Fibroblast of lung (primary cell): ENCODE results near the gene SELENON. TPM values are rescaled to one million over a fixed set of nuclear protein-coding genes. Genes with fewer than 3 reads are reported as not detected.

Experiments used
- DNase-seq, 2 donors: peaks; one replicate each; pipeline versions ENCODE4 v3.0.0 to v3.0.0-alpha.2; 2010; ENCODE audit warnings: low read depth in 2 of 2
- H2AFZ ChIP-seq: 2 replicates; pipeline ENCODE4 v1.5.1; 2012; ENCODE audit warnings: low read length, control low read depth, inconsistent platforms
- H3K27ac ChIP-seq: 2 replicates; pipeline ENCODE4 v1.5.1; 2011; ENCODE audit warnings: low read length, control low read depth; ENCODE audit not compliant: insufficient read depth
- H3K27me3 ChIP-seq: 2 replicates; pipeline ENCODE4 v1.5.1; 2011; ENCODE audit warnings: mild to moderate bottlenecking, low read length; ENCODE audit not compliant: control insufficient read depth, insufficient read depth
- H3K36me3 ChIP-seq: 2 replicates; pipeline ENCODE4 v1.5.1; 2011; ENCODE audit warnings: low read length; ENCODE audit not compliant: control insufficient read depth, insufficient read depth
- H3K4me1 ChIP-seq: 2 replicates; pipeline ENCODE4 v1.5.1; 2011; ENCODE audit warnings: low read length; ENCODE audit not compliant: control insufficient read depth, insufficient read depth; ENCODE audit errors: extremely low read depth
- H3K4me2 ChIP-seq: 2 replicates; pipeline ENCODE4 v1.5.1; 2011; ENCODE audit warnings: low read length, control low read depth; ENCODE audit not compliant: insufficient read depth; ENCODE audit errors: extremely low read depth
- H3K4me3 ChIP-seq, 4 experiments: fragments of 200-600 bp in 1 of 4; sonication (generic) in 1 of 4; replicated peaks in 1 of 4; 2 replicates each; pipeline ENCODE4 v1.5.1; 2011 to 2016; ENCODE audit warnings: low read length in 4 of 4, low read depth in 3 of 4, mild to moderate bottlenecking in 3 of 4, control low read depth in 2 of 4, inconsistent platforms in 1 of 4, mixed read lengths in 1 of 4; ENCODE audit not compliant: insufficient read depth in 1 of 4; ENCODE audit errors: control extremely low read depth in 1 of 4
- H3K79me2 ChIP-seq: 2 replicates; pipeline ENCODE4 v1.5.1; 2012; ENCODE audit warnings: mild to moderate bottlenecking, low read length, inconsistent platforms; ENCODE audit not compliant: control insufficient read depth, insufficient read depth
- H3K9ac ChIP-seq: 2 replicates; pipeline ENCODE4 v1.5.1; 2011; ENCODE audit warnings: mild to moderate bottlenecking, low read length, control low read depth; ENCODE audit not compliant: insufficient read depth
- H3K9me3 ChIP-seq: 2 replicates; pipeline ENCODE4 v1.5.1; 2012; ENCODE audit warnings: low read depth, low read length; ENCODE audit not compliant: control insufficient read depth, insufficient read depth
- H4K20me1 ChIP-seq: 2 replicates; pipeline ENCODE4 v1.5.1; 2011; ENCODE audit warnings: low read length; ENCODE audit not compliant: control insufficient read depth, insufficient read depth; ENCODE audit errors: extremely low read depth
- EZH2 ChIP-seq: IDR thresholded peaks from 2 replicates; pipeline ENCODE4 v1.5.1; 2012; ENCODE audit warnings: low read length, control low read depth, mild to moderate bottlenecking; ENCODE audit errors: missing control alignments
- polyA plus RNA-seq, 2 donors: library from polyadenylated mRNA; depleted of rRNA in 1 of 2; stranded (reverse) in 1 of 2; unstranded in 1 of 2; fragments of >200 nt; gene quantifications; 2 replicates each; pipeline ENCODE4 v1.2.1, GENCODE V29; 2011 to 2012; ENCODE audit warnings: missing spikeins in 1 of 2
- total RNA-seq: library from RNA; depleted of rRNA; stranded (reverse); fragments of >200 nt; gene quantifications from 2 replicates; pipeline ENCODE4 v1.2.1, GENCODE V29; 2014
- TF ChIP-seq, protein P1 (sequence below), 2 donors: IDR thresholded peaks in 1 of 2; conservative IDR thresholded peaks in 1 of 2; 1 replicate in 1 of 2; 2 replicates in 1 of 2; pipeline ENCODE4 v1.5.1; 2011 to 2012; ENCODE audit warnings: low read length in 2 of 2, control low read depth in 1 of 2, inconsistent platforms in 1 of 2, low read depth in 1 of 2, mild to moderate bottlenecking in 1 of 2

The SELENON gene
- total and polyA plus RNA-seq, 2 donors (not counting 1 experiment from before 2014, with no cell fraction given) = 19.3 to 67.6 TPM

- Histone ChIP-seq H3K9me3 (no peaks in the 10 kb centered on the region), H3K9ac (no peak overlapping the region), H3K4me2 (no peak overlapping the region), H3K79me2 (no peaks in the 10 kb centered on the region), H3K36me3 (peaks cover 11% of the 10 kb centered on the region), H3K4me3 (no peak overlapping the region), H3K27me3 (no peaks in the 10 kb centered on the region), H3K4me1 (peaks cover 10% of the 10 kb centered on the region), H3K27ac (no peak overlapping the region), H4K20me1 (no peaks in the 10 kb centered on the region), H2AFZ (no peak overlapping the region)
- no peak for TF ChIP-seq EZH2
- TF ChIP-seq, protein P1, sequence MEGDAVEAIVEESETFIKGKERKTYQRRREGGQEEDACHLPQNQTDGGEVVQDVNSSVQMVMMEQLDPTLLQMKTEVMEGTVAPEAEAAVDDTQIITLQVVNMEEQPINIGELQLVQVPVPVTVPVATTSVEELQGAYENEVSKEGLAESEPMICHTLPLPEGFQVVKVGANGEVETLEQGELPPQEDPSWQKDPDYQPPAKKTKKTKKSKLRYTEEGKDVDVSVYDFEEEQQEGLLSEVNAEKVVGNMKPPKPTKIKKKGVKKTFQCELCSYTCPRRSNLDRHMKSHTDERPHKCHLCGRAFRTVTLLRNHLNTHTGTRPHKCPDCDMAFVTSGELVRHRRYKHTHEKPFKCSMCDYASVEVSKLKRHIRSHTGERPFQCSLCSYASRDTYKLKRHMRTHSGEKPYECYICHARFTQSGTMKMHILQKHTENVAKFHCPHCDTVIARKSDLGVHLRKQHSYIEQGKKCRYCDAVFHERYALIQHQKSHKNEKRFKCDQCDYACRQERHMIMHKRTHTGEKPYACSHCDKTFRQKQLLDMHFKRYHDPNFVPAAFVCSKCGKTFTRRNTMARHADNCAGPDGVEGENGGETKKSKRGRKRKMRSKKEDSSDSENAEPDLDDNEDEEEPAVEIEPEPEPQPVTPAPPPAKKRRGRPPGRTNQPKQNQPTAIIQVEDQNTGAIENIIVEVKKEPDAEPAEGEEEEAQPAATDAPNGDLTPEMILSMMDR (conservative IDR thresholded peaks at IDR 0.05 in 1 of 2, IDR thresholded peaks at IDR 0.05 in 1 of 2; ENCODE audit: low read depth in 1 of 2, low read length in 2 of 2) = no peak
- DNase-seq = no peak
These were observed 67.4 kb downstream of the SELENON start for GRCh38 chr1:25867210-25867991.

Other genes starting within 250 kb of the SELENON start
- gene MAN1C1, start 183.4 kb upstream of the SELENON start, total RNA-seq = 14.6 and 17.7 TPM in 2 replicates
- 10.4 and 51.4 TPM in 2 replicates for gene MAN1C1, start 183.4 kb upstream of the SELENON start, polyA plus RNA-seq
- 38.3 and 41.1 TPM in 2 replicates for gene MTFR1L, start 19.8 kb downstream of the SELENON start, total RNA-seq
- 47.0 and 56.0 TPM in 2 replicates for gene MTFR1L, start 19.8 kb downstream of the SELENON start, polyA plus RNA-seq
- gene AUNIP, start 59.3 kb downstream of the SELENON start, total RNA-seq = under 0.01 and 0.33 TPM in 2 replicates
- 1.2 and 3.4 TPM in 2 replicates for gene AUNIP, start 59.3 kb downstream of the SELENON start, polyA plus RNA-seq
- 11.6 and 15.9 TPM in 2 replicates for gene PAQR7, start 75.5 kb downstream of the SELENON start, total RNA-seq
- 7.4 and 12.8 TPM in 2 replicates for gene PAQR7, start 75.5 kb downstream of the SELENON start, polyA plus RNA-seq
- gene STMN1, start 106.2 kb downstream of the SELENON start, total RNA-seq = 46.2 and 90.7 TPM in 2 replicates
- gene STMN1, start 106.2 kb downstream of the SELENON start, polyA plus RNA-seq = 94.7 and 304 TPM in 2 replicates
- gene PAFAH2, start 197.9 kb downstream of the SELENON start, total RNA-seq = 8.2 and 11.7 TPM in 2 replicates
- gene PAFAH2, start 197.9 kb downstream of the SELENON start, polyA plus RNA-seq = 8.3 and 11.3 TPM in 2 replicates
- gene EXTL1, start 221.6 kb downstream of the SELENON start, total RNA-seq = 0.26 and 0.33 TPM in 2 replicates
- 0.14 and 0.39 TPM in 2 replicates for gene EXTL1, start 221.6 kb downstream of the SELENON start, polyA plus RNA-seq
- not detected in 2 replicates for gene SLC30A2, start 245.9 kb downstream of the SELENON start, total RNA-seq
- gene SLC30A2, start 245.9 kb downstream of the SELENON start, polyA plus RNA-seq = not detected in 2 replicates